ENCODE results near the gene NMNAT2.
A peak's percentile ranks its signal among the peaks of the same experiment; 100 is the strongest.

NMNAT2 gene

GRCh38 chr1:183237046-183237445, 181.1 kb downstream of the NMNAT2 start:
- no peak for DNase-seq (ENCODE audit: low read depth)

GRCh38 chr1:183236158-183236725, 181.9 kb downstream of the NMNAT2 start:
- no peak for DNase-seq (ENCODE audit: low read depth)

- no peak for DNase-seq (ENCODE audit: low read depth)
Observed at GRCh38 chr1:183235503-183235902, 182.7 kb downstream of the NMNAT2 start.

GRCh38 chr1:183234660-183235476, 183.3 kb downstream of the NMNAT2 start:
- no peak for DNase-seq (ENCODE audit: low read depth)

DNA sequence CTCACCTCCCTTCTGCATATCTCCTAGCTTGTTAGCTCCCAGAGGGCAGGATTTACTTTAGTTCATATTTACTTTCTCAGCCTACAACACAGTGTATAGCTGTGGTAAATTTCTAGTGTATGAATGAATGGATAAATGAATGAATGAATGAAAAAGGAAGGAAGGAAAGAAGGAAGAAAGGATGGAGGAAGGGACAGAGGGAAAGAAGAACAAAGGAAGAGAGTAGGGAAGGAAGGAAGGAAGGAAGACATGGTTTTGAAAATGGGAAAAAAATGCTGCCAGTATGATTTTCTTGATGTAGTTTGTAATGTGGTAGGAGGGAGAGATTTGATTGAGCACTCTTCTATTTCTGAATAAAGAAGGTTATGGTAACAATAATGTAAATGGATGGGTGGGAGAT, 185.1 kb downstream of the NMNAT2 start:
- no peak for DNase-seq (ENCODE audit: low read depth)

DNA sequence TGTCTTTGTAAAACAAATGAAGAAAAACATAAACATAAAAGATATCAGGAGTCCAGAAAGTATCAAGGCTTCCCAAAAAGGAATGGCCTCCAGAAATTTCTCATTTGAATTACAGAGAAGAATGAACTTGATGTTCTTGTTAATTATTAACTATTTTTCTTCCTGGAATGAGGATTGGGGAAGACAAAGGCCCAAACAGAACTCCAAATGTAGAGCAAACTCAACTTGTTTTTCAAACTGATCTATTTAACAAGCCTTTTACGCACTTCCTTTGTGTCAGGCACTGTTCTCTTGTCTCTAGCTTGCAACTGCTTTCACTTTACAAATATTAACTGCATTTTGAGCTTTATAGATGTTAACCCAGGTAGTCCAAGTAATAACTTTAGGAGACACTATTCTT, 186.6 kb downstream of the NMNAT2 start:
- DNase-seq (ENCODE audit: low read depth) = no peak

DNA sequence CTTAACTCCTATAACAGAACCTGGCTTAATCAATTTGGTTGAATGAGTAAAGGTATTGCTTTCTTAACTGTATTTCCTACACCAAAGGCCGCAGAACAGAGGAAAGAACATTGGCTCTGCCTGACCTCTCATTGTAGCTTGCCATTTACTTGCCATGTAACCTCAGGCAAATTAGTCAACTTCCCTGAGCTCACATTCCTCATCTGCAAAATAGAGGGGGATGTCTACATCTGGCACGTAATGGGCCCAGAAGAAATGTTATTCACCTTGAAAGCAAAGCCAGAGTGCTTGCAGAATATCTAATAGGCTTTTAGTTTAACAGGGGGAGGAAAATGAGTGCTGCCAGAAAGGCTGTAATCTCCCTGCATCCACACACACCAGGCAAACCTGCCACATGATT, 187.8 kb downstream of the NMNAT2 start:
- DNase-seq (ENCODE audit: low read depth) = no peak

DNA sequence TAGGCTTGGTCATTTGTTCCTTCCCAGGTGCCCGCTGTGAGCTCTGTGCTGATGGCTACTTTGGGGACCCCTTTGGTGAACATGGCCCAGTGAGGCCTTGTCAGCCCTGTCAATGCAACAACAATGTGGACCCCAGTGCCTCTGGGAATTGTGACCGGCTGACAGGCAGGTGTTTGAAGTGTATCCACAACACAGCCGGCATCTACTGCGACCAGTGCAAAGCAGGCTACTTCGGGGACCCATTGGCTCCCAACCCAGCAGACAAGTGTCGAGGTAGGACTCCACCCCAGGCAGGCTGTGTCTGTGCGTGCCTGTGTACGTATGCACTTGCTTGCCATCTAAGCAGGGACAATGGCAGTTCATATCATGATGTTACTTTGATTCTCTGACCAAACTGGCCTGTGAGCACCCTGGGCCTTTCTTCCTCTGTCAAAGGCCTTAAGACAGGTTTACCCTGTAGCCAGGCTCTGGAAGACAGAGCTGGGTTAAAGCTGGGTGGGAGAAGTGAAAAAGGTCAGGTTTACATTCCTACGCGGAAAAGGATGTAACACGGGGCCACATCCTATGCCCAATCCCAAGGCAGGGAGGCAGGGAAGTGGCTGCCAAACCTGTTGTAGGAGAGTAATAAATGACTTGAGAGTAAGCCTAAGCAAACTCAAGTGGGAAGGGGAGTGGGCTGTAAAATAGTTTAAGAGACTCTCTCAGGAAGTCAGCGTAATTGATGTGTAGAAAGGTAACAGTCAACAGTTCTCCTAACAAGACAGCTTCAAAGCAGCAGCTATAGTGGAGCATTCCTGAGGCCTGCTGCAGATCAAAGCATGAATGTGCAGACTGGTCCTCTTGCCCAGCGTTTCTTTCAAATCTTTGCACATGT, 189.6 kb downstream of the NMNAT2 start:
- DNase-seq (ENCODE audit: low read depth) = no peak

DNA sequence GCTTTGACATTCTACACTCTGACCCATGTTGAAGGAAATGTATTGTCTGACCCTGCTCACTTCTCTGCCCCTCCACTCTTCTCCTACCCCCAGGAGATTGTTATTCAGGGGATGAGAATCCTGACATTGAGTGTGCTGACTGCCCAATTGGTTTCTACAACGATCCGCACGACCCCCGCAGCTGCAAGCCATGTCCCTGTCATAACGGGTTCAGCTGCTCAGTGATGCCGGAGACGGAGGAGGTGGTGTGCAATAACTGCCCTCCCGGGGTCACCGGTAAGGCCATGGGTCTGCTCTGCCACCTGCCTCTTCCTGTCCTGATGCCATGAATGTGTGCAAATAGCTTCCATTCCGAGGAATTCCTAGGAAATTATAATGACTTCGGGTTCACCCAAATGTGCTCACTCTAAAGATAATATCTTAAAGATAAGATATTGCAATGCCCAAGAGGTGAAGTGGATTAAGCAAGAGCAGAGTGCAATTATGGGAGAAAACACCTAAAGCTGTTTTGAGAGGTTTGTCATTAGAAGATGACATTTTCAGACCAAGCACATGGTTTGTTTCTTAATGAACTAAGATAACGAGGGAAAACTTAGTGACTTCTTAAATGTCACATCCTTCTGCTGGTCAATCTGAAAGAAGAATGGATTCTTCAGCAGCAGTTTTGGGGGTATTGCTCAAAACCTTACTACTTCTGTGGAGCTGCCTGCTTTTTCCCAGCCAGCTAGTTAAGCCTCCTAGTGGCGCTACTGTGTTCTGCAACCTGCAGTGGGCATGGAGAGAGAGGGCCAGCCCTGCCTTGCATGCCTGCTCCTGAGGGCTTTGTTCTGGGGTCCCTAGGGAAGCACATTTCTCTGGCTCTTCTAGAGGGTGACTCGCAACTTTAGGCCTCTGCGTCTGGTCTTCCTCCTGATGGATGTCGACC, 190.5 kb downstream of the NMNAT2 start:
- peak; percentile 25 for DNase-seq (ENCODE audit: low read depth)

DNA sequence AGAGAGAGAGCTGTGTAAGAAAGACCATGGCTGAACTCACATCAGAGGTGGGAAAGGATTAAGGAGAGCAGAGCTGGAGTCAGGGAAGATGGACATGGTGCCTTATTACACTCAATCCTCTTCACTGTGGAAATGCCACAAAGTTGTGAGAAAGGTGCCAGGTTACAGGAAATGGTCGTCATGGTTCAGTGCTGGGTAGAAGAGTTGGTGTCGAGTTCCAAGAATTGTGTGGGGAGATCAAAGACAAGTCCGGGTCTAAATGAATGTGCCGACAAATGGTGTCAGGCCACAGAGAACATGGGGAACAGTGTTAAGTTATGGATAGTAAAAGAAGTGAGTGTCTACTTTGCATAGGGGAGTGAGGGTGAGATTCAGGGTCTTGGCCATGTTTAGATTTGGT, 191.2 kb downstream of the NMNAT2 start:
- no peak for DNase-seq (ENCODE audit: low read depth)

DNA sequence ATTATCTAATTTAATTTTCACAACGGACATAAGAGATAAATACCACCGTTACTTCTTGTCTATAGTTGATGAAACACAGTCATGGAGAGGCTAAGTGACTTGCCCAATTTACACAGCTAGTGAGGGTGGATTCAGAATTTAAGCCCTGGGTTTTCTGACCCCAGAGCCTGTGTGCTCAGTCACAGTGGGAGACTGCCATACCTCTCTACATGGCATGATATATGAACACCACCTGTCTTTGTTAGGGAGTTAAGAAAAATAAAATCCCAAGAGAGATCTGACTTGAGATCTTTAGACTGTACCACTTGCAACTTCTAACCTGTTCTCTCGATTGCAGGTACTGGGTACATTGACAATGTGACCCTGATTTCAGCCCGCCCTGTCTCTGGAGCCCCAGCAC, 191.8 kb downstream of the NMNAT2 start:
- no peak for DNase-seq (ENCODE audit: low read depth)

DNA sequence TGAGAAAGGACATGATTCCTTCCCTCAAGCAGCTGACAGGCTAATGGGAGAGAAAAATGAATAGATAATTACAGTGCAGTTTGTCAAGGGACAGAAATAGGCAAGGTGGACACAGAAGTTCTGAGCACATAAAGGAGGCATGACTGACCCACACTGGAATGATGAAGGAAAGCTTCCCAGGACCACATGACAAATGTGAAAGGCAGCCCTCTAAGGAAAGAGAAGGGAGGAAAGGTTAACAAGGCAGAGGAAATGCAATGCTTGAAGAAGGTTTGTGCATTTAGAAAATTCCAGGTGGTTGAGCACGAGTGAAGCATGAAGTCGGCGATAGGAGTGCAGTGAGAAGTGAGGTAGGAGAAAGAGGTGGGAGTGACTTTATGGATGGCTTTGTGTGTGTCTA, 194.7 kb downstream of the NMNAT2 start:
- no peak for DNase-seq (ENCODE audit: low read depth)

GRCh38 chr1:183222909-183223308, 195.3 kb downstream of the NMNAT2 start:
- no peak for DNase-seq (ENCODE audit: low read depth)

DNA sequence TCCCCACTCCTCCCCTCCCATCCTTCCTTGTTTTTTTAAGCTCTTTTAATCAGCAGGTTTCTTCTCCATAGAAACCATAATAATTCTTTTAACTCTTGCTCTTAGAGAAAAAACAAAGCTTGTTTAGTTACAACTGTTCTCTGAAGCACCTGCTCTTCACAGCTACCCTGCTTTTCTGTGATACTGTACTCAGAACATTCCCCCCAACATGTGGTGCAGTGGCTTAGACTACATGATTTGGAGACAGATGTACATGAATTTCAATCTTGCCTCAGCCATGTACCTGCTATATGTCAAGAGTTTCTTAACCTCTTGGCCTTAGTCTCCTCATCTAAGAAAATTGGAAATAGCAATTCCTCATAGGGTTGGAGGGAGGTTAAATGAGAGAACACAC, 198.6 kb downstream of the NMNAT2 start:
- no peak for DNase-seq (ENCODE audit: low read depth)

GRCh38 chr1:183218971-183219615, 199.1 kb downstream of the NMNAT2 start:
- DNase-seq (ENCODE audit: low read depth) = no peak

DNA sequence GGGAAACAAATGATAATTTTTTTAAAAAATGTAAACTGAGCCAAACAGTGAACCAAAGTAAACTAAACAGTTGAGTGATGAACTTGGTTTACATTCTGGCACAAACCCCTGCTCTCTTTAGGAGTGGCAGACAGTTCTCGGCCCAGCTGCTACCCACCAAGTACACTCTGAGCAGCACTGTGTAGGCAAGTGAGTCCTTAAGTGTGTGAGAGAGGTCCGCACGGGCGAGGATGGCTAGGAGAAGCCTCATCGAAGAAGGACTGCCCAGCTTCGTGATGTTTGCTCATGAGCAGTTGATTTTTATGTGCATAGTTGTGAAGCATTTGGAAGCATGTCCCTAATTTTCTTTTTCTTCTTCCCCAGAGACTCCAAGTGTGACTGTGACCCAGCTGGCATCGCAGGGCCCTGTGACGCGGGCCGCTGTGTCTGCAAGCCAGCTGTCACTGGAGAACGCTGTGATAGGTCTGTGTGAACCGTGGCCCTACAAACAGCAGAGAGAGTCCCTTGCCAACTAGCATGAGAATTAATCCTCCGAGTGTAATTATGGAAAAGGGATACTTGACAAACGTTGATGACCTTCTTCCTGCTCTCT, 200.1 kb downstream of the NMNAT2 start:
- no peak for DNase-seq (ENCODE audit: low read depth)

GRCh38 chr1:183215936-183216335, 202.2 kb downstream of the NMNAT2 start:
- DNase-seq (ENCODE audit: low read depth) = no peak

DNA sequence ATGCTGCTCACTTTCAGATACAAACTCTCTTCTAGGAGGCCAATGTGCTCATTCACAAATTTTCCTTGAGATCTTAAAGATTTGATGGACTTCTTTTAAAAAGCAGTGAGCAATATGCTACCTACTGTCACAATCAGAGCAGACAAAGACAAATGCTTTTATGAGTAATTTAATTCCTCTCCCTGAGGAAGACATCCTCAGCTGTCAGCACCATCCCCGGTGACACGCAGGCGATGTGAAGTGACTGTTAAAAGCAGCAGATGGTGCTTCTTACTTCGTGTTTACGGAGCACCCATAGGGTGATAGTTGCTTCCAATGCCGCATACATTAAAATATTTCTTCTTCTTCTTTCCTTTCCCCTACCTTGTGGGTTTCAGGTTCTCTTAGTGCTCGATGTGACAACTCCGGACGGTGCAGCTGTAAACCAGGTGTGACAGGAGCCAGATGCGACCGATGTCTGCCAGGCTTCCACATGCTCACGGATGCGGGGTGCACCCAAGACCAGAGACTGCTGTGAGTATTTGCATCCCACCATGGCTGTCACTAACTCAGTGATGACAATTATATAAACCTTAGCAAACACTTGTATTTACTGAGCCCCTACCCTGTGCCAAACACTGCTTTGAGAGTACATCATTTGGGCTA, 203.0 kb downstream of the NMNAT2 start:
- DNase-seq (ENCODE audit: low read depth) = no peak

GRCh38 chr1:183214021-183214970, 203.9 kb downstream of the NMNAT2 start:
- DNase-seq (ENCODE audit: low read depth) = no peak

Data from activated T-cell treated with anti-CD3 and anti-CD28 coated beads for 48 hours (primary cell).